ENCODE measurements around the gene FOXL3. TPM values are rescaled to one million over a fixed set of nuclear protein-coding genes. Genes with fewer than 3 reads are reported as not detected.

FOXL3 gene
- total RNA-seq, 1 donor from 2014 or later: not detected

DNA sequence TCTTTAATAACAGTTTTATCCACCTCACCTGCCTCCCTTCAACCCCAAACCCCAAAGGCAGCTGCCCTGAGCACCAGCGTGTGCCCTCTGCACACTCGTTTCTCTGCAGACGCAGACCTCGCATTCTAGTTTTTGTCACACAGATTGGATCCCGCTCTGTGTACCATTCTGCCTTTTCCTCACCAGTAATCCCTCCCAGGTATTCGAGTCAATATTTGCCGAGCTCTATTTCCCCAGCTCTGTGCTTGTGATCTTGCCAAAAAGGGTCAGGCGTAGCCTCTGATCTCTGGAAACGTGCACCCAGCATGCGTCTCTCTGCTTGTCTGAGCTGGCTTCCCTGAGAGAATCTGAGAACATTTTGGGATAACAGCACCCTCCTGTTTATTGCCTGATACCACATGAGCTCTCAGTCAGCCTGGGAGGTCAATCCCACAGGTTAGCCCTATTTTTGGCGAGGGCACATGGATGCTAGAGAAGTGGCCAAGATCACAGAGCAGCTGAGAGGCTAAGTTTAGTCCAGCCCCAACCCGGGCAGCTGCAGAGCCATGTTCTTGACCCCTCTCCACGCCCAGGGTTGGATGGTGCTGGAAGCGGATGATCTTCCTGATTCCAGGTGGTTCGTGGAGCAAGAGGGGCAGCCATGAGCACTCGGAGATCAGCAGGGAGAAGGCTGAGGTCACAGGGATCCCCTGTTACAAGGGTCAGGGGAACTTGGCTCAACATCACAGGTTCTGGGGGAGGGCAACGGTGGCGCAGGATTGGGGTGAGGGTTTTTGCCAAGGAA lies 29.1 kb downstream of the FOXL3 start:
- DNase-seq (ENCODE audit: low read depth): peak; percentile 97

DNA sequence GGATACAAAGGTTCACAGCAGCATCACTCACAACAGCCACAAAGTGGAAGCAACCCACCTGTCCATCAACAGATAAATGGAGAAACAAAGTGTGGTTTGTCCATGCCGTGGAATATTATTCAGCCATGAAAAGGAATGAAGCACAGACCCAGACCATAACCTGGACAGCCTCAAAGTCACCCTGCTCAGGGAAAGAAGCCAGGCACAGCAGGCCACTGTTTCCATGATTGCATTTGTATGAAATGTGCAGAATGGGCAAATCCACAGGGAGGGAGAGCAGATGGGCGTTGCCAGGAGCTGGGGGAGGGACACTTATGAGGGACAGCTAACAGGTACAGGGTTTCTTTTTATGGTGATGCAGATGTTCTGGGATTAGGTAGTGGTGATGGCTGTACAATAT lies 30.3 kb downstream of the FOXL3 start:
- DNase-seq (ENCODE audit: low read depth): no peak

DNA sequence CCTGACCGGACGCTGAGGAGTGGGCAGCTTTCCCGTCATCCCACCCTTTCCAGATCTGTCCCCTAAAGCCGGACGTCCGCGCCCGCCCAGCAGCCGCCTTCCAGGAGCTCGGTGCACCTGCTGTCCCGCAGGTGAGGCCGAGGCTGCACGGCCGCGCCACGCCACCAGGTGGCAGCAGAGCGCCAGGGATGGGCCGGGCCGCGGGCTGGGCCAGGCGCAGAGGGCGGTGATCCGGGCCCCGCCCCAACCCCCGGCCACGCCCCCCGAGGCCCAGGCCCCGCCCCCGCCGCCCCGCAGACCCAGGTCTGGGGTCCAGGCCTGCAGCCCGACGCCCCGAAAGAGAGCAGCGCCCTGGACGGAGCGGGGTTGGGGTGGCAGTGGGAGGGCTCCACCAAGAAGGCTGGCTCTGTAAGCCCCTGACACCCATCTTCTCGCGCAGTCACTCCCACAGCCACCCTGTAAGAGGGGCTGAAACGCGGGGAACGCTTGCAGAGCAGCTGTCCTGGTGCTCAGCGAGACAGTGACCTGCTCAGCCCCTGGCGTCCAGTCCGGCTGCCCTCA lies 32.2 kb downstream of the FOXL3 start:
- peak; percentile 36 for DNase-seq (ENCODE audit: low read depth)

DNA sequence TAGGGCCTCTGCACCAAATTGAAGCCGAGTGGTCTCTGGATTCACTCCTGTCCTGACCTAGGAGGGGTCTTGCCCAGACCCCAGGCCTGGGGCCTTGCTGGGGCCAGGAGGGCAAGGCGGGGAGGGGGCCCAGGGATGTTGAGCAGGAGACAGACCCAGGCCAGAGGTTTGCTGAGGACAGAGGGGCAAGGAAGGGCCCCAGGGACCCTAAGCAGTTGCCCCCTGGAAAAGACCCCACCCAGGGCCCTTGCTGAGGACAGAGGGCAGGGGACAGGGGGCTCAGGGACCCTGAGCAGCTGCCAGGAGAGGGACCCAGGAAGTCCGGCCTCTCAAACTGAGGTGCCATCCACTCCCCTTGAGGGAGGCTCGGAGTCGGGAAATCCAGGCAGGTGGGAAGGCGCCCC lies 32.7 kb downstream of the FOXL3 start:
- no peak for DNase-seq (ENCODE audit: low read depth)

DNA sequence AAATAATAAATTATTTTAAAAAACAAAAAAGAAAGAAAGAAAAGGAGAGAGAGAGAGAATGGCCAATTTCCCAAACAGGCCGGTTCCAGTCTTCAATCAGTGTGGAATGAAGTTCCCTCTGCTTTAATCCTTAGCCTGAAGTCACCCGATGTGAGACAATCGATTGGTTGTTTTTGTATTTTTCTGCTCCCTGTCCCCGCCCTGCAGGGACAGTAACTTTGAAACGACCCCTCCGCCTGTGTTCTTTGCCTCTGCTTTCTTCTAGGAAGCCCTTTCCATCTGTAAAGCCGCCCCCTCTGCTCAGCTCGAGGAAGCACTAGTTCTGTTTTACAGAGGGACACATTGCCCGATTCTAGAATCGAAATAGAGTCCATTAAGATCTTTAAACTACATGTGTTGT lies 33.4 kb downstream of the FOXL3 start:
- no peak for DNase-seq (ENCODE audit: low read depth)

DNA sequence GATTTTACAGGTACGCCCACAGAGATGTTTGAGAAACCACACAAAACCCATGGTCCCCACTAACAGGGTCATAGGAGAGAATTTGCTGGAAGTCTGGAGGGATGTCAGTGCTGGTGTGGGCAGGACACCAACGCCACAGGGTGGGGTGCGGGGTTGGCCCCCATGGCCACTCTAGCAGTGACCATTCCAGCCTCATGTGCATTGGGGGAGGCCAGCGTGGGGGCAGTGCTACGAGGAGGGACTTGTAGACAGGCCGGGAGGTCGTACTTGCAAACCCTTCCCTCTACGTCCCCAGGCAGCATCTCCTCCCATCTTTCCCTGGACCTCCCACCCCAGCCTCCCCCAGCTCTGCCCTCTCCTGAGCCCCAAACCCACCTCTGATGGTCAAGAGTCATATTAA lies 34.0 kb downstream of the FOXL3 start:
- no peak for DNase-seq (ENCODE audit: low read depth)

DNA sequence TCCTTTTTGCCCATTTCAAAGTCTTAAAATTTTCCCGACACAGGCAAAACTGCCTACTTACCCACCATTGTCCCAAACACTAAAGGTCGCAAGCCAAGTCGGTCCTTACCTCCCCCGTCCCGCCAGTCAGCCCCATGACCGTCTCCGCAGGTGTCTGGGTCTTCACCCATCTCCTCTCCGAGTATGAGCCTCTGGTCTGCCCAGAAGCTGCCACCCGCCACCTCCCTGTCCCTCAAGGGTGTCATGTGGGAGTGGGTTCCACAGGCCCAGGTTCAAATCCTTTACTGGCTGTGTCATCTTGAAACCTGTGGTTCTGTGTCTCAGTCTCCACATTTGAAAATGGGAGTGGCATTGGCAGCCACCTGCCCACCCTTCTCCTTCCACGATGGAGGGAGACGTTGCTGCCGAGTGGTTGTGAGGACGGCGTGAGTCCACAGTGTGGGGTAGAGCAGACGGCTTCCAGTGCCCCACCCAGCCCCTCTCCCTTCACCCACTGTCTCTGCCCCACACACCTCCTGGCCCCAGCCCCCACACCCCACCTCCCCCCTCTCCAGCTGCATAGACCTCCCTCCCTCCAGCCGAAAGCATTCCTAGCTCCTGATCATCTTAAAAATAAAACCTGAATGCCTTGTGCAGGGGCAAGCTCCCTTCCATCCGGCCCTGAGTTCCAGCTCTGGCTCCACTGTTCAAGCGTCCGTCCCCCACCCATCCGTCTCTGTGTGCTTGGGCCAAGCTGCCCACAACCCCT lies 35.3 kb downstream of the FOXL3 start:
- no peak for DNase-seq (ENCODE audit: low read depth)

DNA sequence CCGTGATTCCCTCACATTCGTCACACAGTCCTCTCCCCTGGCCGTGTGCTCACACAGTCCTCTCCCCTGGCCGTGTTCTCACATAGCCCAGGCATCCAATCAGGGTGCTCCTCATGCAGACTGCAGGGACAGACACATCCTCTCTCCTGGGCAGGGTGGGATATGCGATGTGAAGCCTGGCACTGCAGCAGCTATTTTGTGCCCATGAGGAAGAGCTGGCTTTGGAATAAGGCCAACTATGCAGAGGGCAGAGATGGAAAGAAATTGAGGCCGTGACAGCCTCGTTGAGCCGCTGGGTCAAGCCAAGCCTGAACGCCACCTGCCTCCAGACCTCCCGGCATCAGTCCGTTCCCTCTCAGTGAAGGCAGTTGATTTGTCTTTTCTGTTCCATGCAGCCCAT lies 35.8 kb downstream of the FOXL3 start:
- no peak for DNase-seq (ENCODE audit: low read depth)

DNA sequence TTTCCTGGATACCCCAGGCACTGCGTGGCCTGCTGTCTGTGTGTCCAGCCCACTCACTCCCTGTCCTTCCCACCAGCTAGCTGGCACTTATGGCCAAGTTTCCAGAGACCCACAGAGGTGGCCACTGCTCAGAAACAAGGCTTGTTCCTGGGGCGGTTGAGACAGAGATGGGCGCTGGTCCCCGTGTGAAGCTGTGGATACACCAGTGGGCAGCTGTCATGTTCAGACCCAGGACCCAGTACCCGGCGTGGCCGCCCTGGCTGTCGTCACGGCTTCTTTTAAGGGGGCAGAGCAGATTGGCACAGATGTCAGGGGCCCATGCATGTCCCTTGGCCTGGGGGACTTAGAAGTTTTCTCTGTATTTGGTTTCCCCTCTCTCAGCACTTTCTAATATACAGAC lies 36.3 kb downstream of the FOXL3 start:
- DNase-seq (ENCODE audit: low read depth): no peak

DNA sequence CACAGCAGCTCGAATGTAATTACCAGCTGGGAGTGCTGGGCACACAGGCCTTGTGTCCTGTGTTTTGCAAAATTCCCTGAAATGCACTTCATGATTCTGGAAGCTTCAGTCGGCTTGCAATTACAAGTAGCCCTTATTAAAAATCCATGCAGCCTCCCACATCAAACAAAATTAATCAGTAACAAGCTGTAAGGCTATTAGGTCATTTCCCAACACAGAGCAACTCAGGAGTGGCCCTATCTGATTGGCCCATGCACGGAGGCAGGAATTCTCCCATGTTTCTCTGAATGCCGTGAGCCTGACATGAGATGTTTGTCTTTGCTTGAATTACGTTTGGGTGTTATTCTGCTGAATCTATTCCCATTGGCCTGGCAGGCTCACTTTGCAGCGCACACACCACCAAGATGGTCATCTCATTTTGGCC lies 36.9 kb downstream of the FOXL3 start:
- no peak for DNase-seq (ENCODE audit: low read depth)

DNA sequence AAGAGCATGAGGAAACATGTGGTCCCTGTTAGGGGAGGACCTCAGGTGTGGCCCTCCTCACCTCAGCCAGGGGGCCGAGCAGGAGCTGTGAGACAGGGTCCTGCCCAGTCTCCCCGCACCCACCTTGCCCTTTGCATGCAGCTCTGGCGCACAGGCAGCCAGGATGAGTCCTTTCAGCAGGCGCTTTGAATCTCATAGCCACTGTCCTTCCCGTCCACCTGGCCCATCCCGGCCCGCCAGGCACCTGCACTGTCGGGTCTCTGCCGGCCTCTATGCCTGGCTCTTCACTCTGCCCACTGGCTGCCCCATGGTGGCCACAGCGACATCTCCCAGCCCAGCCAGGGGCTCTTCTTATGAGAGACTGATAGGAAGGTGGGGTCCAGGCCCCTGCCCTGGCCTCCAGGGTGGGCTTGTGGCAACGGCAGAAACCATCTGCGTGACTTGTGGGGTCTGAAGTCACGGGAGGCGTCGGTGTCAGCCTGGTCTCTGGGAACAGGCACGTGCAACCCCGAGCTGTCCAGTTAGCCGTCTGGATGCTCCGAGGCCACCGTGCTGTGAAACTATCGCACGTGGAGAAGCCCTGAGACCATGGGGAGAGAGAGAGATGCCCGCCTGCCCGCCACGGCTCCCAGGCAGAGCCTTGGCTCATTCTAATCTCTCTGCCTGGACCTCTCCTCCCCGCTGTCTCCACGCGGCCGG lies 37.4 kb downstream of the FOXL3 start:
- no peak for DNase-seq (ENCODE audit: low read depth)

DNA sequence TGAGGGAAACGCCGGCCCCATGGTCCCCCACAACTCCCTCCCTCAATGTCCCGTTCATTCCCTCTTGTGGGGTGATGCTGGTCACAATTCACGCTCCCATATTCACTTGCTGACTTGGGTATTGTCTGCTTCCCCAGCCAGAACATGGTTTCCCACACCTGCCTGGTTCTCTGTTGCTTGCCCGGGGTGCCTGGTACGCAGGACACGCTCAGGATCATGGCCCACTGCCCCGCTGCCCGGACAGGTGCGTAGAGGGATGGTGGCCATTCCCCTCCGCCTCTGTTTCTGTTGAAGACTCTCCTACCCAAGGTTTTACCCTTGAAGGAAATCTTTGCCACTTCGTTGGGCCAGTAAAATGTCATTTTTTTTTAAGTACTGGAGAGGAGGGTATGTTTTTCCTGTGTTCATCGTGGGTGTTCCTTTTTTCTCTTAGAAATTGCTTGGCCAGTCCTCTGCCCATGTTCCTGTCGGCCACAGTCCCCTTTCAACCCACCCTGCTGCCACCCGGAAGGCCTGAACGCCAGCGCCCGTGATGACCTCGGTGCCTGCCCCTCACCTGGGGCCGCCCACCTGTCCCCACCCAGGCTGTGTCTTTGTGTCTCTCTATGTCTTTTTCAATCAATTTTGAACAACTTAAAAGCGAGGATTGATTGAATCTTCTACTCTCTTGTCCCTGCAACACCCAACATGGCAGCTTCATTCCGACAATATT lies 38.2 kb downstream of the FOXL3 start:
- DNase-seq (ENCODE audit: low read depth): no peak

DNA sequence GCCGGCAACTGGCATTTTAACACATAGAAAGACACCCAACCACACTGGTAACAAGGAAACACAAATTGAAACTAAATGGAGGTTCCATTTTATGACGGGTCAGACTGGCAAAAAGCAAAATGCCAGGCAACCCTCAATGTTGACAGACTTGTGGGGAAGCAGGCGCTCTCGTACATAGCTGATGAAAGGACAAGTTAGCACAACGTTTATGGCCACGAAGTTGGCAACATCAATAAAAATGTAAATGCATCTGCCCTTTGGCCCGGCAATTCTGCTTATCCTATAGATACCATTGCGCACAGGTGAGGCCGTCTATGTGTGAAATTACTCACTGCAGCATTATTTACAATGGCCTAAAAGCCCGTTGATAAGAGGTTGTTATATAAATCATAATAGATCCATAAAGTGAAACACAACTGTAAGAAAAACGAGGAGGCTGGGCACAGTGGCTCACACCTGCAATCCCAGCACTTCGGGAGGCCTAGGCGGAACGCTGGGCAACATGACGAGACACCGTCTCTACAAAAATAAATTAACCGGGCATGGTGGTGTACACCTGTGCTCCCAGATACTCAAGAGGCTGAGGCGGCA lies 39.8 kb downstream of the FOXL3 start:
- no peak for DNase-seq (ENCODE audit: low read depth)

DNA sequence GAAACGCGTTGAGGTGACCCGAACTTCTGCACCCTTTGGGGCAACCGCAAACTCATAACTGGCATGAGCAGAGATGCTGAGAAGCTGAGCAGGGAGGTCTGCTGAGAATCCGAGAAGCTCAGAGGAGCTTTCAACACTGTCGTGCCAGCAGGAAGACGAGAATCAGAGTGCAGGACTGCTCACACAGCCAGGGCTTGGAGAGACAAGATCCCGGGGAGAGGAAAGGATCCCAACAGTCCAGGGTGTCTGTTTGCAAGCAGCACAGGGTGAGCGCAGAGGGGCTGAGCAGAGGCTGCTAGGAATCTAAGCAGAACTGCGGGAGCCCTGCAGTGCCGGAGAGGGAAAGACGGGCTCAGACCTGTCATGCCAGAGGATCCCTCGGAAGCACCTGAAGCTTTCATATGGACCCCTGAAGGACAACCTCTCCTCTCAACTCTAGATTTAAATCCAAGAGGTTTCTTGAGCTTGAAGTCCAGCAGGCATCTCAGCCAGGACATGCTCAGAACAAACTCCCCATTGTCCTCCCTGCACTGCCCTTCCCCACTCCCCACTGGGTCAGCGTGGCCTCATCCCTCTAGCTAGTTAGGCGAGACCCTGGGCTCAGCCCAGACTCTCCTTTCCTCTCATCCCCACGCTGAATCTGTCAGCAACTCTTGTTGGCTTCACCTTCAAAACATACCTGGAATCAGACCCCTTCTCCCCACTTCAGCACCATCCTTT lies 40.7 kb downstream of the FOXL3 start:
- no peak for DNase-seq (ENCODE audit: low read depth)

DNA sequence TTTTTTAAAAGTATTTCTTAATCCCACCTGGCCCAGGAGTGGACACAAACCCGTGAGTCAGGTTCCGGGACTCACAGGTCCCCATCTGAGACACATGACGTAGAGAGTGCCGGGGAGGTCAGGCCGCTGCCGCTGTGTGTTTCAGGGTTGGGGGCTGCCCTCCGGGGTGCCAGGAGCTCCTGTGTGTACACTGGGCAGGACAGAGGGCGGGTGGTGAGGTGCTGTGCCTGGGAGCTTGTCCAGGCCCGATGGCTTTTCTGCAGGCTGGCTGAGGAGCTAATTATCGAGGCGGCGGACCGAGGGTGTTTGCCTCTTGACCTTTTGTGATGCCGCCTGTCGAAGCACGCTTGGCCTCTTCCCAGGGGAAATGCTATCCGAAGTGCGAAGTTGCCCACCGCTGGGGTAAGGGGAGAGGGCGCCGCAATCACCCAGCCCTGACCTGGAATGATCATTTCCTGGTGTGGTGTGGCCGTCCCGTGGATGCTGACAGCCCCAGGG lies 42.1 kb downstream of the FOXL3 start:
- no peak for DNase-seq (ENCODE audit: low read depth)

DNA sequence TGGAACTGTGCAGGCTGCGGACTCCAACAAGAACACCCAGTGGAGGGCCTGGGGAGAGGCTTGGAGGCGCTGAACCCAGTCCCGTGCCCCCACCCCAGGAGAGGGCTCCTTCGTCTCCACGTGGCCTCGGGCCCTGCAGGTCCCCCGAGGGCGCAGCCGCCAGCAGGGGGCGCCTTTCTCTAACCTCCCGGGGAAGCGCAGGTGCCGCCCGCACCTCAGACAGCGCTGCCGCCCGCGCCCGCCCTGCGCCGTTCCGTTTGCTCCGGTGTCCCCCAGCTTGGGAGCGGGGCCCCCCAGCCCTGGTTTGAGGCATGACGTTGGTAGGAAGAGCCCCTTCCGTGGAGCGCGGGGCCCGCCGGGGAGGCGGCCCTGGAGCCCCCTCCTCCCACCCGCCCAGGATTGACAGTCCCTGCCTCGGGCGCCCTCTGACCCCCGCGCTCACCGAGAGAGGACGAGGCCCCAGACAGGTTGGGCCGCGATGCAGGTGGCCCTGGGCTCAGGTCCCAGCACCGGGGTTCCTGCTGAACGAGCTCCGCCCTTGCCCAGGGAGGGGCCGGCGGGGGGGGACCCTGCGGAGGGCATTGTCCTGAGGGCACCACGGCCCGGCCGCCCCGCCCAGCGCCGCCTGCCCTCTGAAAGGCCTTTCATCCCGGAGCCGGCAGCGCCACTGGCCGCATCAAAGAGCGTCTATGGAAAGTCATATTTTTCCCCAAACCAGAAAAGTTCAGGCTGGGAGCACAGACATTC lies 42.8 kb downstream of the FOXL3 start:
- DNase-seq (ENCODE audit: low read depth): peak; percentile 74

DNA sequence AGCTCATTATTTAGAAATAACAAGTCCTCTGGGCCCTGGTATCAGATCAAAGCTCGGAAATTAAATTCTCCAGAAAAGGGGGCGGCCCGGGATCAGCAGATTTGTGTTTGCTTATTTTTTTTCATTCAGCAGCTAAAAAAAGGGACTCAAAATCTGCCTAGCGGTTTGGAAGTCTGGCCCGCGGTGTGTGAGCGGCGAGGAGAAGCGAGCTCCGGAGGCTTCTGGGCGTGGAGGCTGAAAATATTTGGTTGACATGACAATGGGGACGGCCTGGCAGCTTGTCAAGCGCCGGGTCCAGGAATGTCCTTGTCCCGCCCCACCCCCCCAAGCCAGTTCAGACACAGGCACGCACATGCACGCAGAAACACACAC lies 43.4 kb downstream of the FOXL3 start:
- DNase-seq (ENCODE audit: low read depth): peak; percentile 89

DNA sequence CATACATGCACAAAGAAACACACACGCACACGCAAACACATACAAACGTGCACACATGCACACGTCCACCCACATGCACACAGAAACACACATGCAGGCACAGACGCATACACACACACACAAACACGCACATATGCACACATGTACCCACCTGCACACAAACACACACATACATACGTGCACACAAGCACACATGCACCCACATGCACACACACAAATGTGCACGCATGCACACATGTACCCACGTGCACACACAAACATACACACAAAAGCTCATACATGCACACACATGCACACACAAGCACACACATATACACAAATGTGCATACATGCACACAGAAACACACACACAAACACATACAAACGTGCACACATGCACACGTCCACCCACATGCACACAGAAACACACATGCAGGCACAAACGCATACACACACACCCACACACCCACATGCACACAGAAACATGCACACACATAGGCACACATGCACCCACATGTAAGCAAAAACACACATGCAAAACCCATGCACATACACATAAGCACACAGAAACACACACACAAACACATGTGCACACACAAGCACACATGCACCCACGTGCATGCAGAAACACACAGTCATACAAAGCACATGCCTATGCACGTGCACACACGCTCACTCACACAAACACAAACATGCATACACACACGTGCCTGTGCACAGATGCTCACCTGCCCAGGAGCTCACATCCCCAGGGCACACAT lies 44.8 kb downstream of the FOXL3 start:
- no peak for DNase-seq (ENCODE audit: low read depth)
